Uterus (tissue), 2 donors: ENCODE data around the gene GMDS.

ENCODE experiments used
- CTCF ChIP-seq, 4 experiments: fragments of 200-600 bp in 2 of 4; fragments of 450-650 bp in 2 of 4; sonication (generic) in 2 of 4; IDR thresholded peaks; one replicate each; pipeline ENCODE4 v1.5.1; 2016 to 2019; ENCODE audit warnings: antibody characterized with exemption in 4 of 4, mild to moderate bottlenecking in 2 of 4, moderate library complexity in 1 of 4
- POLR2A ChIP-seq, 2 donors: fragments of 450-650 bp; IDR thresholded peaks; one replicate each; pipeline ENCODE4 v1.6.1; 2016; ENCODE audit warnings: antibody characterized with exemption in 2 of 2, mild to moderate bottlenecking in 1 of 2, moderate library complexity in 1 of 2

- TF ChIP-seq CTCF (IDR thresholded peaks at IDR 0.05) (no peak), POLR2A (IDR thresholded peaks at IDR 0.05) (no peak)
Observed at GRCh38 chr6:1988843-1989242, 256.6 kb downstream of the GMDS start.
